Testis (tissue), 2 donors: ENCODE results near the gene EMILIN2.

Experiments
- CTCF ChIP-seq, 3 experiments: fragments of 450-650 bp in 2 of 3; fragments of 200-600 bp in 1 of 3; sonication (generic) in 1 of 3; IDR thresholded peaks; one replicate each; pipeline ENCODE4 v1.5.1; 2016 to 2019; ENCODE audit warnings: antibody characterized with exemption in 3 of 3, mild to moderate bottlenecking in 2 of 3, moderate library complexity in 1 of 3
- POLR2A ChIP-seq: fragments of 450-650 bp; IDR thresholded peaks from one replicate; pipeline ENCODE4 v1.6.1; 2017; ENCODE audit warnings: antibody characterized with exemption, mild to moderate bottlenecking, moderate library complexity

GRCh38 chr18:2797951-2798350, 48.9 kb upstream of the EMILIN2 start:
- TF ChIP-seq CTCF (IDR thresholded peaks at IDR 0.05), result no peak
- no peak for TF ChIP-seq POLR2A
